Activated naive CD4-positive, alpha-beta T cell treated with anti-CD3 and anti-CD28 coated beads, Interleukin-2, amount 50 U/mL, for 24 hours (primary cell): ENCODE data around the gene CSMD2.
A peak's percentile ranks its signal among the peaks of the same experiment; 100 is the strongest.

Experiments used
- H3K27ac Mint-ChIP-seq: one replicate; pipeline ENCODE4 v1.8.0; 2021; ENCODE audit warnings: mild to moderate bottlenecking, mixed read lengths
- H3K27me3 Mint-ChIP-seq: one replicate; pipeline ENCODE4 v1.8.0; 2021; ENCODE audit warnings: mixed read lengths
- H3K36me3 Mint-ChIP-seq: one replicate; pipeline ENCODE4 v1.8.0; 2021; ENCODE audit warnings: mixed read lengths
- H3K4me1 Mint-ChIP-seq: one replicate; pipeline ENCODE4 v1.8.0; 2021; ENCODE audit warnings: mixed read lengths
- H3K4me3 Mint-ChIP-seq: one replicate; pipeline ENCODE4 v1.8.0; 2021; ENCODE audit warnings: mild to moderate bottlenecking, mixed read lengths
- H3K9me3 Mint-ChIP-seq: one replicate; pipeline ENCODE4 v1.8.0; 2021; ENCODE audit warnings: mixed read lengths

The CSMD2 gene

DNA sequence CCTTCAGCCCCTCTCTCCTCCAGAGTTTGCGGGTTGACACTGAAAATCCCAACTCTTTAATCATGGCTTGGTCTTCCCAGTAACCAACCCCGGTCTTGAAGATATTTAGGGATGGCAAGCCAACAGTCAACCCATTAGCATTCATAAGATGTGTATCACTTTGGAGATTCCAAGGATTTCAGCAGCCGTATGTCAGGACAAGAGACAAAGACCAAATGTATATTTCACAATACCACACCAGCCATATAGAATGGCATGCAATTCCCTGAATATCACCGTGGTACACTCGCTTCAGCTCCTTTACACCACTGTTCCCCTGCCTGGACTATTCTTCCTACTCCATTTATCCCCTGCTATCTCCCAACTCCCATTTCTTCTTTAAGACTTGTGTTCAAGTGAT, 109.2 kb downstream of the CSMD2 start:
- Mint-ChIP-seq H3K9me3 (peaks cover 5% of the 10 kb centered on the region), H3K4me3 (no peak overlapping the region), H3K27me3 (peaks cover 17% of the 10 kb centered on the region), H3K27ac (no peak overlapping the region), H3K36me3 (no peaks in the 10 kb centered on the region), H3K4me1 (no peaks in the 10 kb centered on the region)

DNA sequence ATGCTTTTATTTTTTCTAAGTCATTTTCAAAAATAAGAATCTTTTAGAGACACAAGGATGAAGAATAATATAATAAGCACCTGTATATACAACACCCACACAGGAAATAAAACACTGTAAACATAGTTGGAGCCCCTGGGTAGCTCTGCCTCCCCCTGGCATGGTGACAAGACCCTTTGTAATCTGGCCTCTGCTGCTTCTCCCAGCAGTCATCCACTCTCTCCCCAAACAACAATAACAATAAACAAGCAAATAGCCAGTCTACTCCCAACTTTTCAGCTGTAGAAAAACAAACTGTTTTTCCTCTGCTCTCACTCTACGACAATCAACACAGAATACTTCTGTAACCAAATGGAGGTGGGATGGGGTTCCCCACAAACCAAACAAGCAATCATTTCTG, 110.1 kb downstream of the CSMD2 start:
- Mint-ChIP-seq H3K9me3 (peaks cover 5% of the 10 kb centered on the region), H3K4me1 (no peaks in the 10 kb centered on the region), H3K4me3 (no peak overlapping the region), H3K27me3 (peaks cover 16% of the 10 kb centered on the region), H3K36me3 (no peaks in the 10 kb centered on the region), H3K27ac (no peak overlapping the region)

DNA sequence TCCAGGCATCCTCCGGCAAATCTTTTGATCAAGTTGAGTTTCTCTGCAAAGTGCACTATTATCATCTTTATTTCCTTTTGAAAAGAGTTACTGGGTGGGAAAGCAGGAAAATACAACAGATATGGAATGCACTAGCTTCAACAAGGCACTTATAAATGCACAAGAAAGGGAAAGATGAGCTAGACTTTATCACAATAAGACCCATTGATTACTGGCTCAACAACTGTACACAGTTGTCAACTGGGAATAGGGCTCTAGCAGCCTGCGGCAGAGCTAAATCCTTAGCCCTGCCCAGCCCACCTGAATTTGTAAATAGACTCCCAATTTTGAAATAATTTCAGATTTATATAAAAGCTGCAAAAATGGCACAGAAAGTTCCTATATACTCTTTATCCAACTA, 111.4 kb downstream of the CSMD2 start:
- H3K36me3 Mint-ChIP-seq, result no peaks in the 10 kb centered on the region
- no peak overlapping the region for H3K4me3 Mint-ChIP-seq
- no peaks in the 10 kb centered on the region for H3K4me1 Mint-ChIP-seq
- peaks cover 10% of the 10 kb centered on the region for H3K27me3 Mint-ChIP-seq
- H3K27ac Mint-ChIP-seq, result no peak overlapping the region
- H3K9me3 Mint-ChIP-seq, result peaks cover 5% of the 10 kb centered on the region

DNA sequence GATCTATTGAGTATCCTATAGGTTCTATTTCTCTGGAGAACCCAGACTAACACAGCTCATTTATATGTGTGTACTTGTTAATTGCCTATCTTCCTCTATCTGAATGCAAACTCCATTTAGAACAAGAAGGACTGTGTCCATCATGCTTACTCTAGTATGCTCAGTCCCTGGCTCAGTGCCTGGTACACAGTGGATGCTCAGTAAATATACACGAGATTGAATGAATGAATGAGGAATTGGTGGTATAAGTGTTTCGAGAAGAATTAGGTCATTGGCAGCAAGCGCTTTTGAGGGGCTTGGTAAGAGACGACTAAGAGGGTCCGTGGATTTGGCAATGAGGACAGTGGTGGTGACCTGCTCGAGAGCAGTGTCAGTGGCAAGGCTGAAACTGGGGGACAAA, 112.5 kb downstream of the CSMD2 start:
- H3K9me3 Mint-ChIP-seq, result peaks cover 5% of the 10 kb centered on the region
- peaks cover 8% of the 10 kb centered on the region for H3K27me3 Mint-ChIP-seq
- no peaks in the 10 kb centered on the region for H3K4me1 Mint-ChIP-seq
- H3K27ac Mint-ChIP-seq, result no peak overlapping the region
- H3K36me3 Mint-ChIP-seq, result no peaks in the 10 kb centered on the region
- H3K4me3 Mint-ChIP-seq, result no peak overlapping the region

DNA sequence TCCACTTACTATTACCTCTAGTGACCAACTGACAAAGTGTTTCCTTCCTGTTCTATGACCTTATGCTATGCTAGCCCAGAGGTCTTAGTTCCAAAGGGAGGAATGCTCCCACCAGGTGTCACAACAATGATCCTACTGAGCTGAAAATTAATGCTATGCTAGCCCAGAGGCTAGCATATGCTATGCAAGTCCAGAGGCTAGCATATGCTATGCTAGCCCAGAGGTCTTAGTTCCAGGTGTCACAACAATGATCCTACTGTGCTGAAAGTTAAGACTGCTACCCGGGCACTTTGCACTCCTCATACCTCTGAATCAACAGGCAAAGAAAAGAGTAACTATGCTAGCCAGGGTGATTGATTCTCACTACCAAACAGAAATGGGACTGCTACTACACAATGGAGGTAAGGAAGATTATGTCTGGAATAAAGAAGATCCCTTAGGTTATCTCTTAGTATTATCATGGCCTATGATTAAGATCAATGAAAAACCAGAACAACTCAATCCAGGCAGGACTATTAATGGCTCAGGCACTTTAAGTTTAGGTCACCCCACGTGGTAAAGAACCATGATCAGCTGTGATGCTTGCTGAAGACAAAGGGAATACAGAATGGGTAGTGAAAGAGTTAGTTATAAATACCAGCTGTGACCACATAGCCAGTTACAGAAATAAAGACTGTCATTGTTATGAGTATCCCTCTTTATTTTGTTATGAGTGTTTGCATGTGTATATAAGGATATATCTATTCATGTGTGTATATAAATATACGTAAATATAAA, 114.1 kb downstream of the CSMD2 start:
- Mint-ChIP-seq H3K4me1 (no peaks in the 10 kb centered on the region), H3K27ac (no peak overlapping the region), H3K27me3 (peaks cover 9% of the 10 kb centered on the region), H3K36me3 (no peaks in the 10 kb centered on the region), H3K4me3 (no peak overlapping the region), H3K9me3 (peaks cover 5% of the 10 kb centered on the region)

DNA sequence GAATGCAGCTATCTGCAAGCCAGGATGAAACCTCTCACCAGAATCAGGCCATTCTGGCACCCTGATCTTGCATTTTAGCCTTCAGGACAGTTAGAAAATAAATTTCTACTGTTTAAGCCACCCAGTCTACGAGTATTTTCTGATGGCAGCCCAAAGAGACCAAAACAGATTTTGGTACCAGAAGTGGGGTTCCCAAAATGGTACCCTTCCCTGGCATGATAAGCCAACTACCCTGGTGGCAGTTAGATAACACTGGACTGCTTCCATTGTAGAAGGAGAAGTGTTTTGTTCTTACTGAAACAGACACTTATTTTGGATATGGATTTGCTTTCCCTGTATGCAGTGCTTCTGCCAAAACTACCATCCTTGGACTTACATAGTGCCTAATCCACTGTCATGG, 115.0 kb downstream of the CSMD2 start:
- Mint-ChIP-seq H3K4me1 (no peaks in the 10 kb centered on the region), H3K9me3 (peaks cover 5% of the 10 kb centered on the region), H3K27me3 (peaks cover 9% of the 10 kb centered on the region), H3K27ac (no peak overlapping the region), H3K36me3 (no peaks in the 10 kb centered on the region), H3K4me3 (no peak overlapping the region)

DNA sequence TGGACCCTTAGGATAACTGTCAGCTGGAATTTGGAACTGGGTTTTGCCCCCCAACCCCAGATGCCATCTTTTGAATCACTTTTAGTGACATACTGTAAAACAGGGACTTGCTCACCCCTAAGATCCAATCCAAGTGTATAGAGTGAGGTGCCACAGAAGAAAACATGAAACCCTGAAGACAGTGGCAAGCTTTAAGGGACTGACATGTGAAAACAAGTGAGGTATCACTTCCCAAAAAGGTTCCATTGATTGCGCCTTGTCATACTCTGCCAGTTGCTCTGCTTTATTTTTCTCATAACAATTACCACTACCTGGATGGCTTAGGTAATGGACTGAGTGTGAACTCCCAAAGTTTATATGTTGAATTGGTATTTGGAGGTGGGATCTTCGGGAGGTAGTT, 115.6 kb downstream of the CSMD2 start:
- no peaks in the 10 kb centered on the region for H3K36me3 Mint-ChIP-seq
- H3K27me3 Mint-ChIP-seq, result peaks cover 9% of the 10 kb centered on the region
- H3K27ac Mint-ChIP-seq, result no peak overlapping the region
- H3K4me3 Mint-ChIP-seq, result no peak overlapping the region
- H3K4me1 Mint-ChIP-seq, result no peaks in the 10 kb centered on the region
- peaks cover 5% of the 10 kb centered on the region for H3K9me3 Mint-ChIP-seq

DNA sequence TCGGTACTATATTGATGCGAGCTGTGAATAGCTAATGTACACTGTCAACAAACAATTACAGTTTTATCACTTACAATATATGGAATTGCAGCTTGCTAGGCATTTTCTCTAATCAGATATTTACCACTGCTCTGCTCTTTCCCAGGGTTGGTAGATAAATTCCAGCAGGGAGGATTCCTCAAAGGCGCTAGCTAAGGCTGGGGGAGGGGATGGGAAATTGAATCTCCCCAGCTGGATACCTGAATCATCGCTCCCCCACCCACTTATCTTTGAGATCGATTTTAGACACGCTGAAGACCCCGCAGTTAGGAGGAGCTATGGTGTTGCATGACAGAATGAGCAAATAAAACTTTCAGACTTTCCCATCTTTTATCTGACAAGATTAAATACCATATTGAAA, 127.2 kb downstream of the CSMD2 start:
- Mint-ChIP-seq H3K36me3 (no peaks in the 10 kb centered on the region), H3K27ac (no peak overlapping the region), H3K4me1 (no peaks in the 10 kb centered on the region), H3K27me3 (peaks cover 6% of the 10 kb centered on the region), H3K4me3 (no peak overlapping the region), H3K9me3 (no peaks in the 10 kb centered on the region)

DNA sequence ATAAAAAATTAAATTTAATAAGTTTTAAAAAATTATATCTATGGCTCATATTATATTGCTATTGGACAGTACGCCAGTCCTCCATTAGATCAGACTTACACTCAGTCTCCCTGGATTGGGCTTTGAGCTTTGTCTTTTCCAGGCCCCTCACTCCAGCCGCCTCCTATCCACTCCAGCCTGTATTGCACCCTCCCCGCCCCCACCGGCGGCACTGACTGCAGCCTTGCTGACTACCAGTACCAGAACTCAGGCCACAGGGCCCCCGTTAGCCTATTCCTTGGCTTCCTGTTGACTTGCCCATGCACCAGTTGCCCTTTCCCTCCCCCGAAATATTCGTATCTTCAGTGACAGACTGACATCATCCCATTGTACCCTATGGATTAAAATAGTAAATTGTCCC, 127.9 kb downstream of the CSMD2 start:
- no peak overlapping the region for H3K27ac Mint-ChIP-seq
- H3K9me3 Mint-ChIP-seq, result no peaks in the 10 kb centered on the region
- H3K4me3 Mint-ChIP-seq, result no peak overlapping the region
- H3K36me3 Mint-ChIP-seq, result no peaks in the 10 kb centered on the region
- H3K27me3 Mint-ChIP-seq, result peaks cover 6% of the 10 kb centered on the region
- no peaks in the 10 kb centered on the region for H3K4me1 Mint-ChIP-seq

DNA sequence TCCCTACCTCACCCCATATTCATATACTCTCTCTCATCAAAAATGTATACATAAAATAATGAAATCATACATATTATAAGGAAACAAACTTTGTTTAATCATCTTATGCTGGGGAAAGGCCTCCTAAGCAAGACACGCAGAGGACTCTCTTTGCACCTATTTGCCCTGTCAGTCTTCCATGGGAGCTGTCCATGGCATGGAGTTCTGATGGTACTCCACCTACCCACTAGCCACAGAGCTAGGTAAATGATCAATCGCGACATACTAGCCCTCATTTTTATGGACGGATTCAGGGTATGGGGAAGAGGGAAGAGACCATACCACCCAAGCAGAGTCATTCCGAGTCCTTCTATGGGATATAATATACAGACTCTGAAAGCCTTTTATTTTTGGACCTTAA, 131.0 kb downstream of the CSMD2 start:
- Mint-ChIP-seq H3K4me3 (no peak overlapping the region), H3K36me3 (no peaks in the 10 kb centered on the region)

DNA sequence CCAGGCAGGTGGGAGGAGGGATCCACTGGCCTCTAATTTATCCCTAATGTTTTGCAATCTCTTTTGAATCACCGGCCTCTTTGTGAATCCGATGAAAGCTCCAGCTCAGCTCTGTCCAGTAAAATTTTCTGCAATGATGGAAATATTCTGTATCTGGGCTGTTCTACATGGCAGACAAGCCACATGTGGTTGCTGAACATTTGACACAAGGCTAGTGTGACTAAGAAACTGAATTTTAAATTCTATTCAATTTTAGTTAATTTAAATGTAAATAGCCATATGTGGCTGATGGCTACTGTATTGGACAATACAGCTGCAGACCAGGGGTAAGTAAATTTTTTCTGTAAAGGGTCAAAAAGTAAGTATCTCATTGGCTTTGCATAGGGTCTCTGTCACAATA, 135.1 kb downstream of the CSMD2 start:
- no peaks in the 10 kb centered on the region for H3K36me3 Mint-ChIP-seq
- no peaks in the 10 kb centered on the region for H3K4me1 Mint-ChIP-seq
- peaks cover 11% of the 10 kb centered on the region for H3K27me3 Mint-ChIP-seq

More for the DNA sequence above, 131.0 kb downstream of the CSMD2 start:
- Mint-ChIP-seq H3K27me3 (peaks cover 6% of the 10 kb centered on the region), H3K9me3 (no peaks in the 10 kb centered on the region), H3K27ac (no peak overlapping the region), H3K4me1 (no peaks in the 10 kb centered on the region)

DNA sequence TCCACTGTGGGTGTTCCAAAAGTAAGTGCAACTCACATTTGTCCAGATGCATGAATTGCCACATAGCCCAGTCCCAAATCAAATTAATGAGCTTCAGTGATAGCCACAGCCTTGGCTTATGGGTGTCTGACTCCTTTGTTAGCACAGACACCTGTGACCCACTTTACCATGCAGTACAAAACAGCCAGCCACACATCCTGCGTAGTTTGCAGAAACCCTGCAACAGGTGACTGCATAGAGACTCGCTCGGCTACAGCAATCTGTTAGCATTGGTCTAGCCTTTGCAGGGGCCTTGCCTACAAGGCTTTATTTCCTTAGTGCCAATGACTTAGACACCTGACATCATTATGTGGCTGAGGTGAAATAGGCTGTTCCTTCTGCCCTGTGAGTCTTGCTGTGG, 135.5 kb downstream of the CSMD2 start:
- Mint-ChIP-seq H3K9me3 (no peaks in the 10 kb centered on the region), H3K27me3 (peaks cover 11% of the 10 kb centered on the region), H3K4me1 (no peaks in the 10 kb centered on the region), H3K27ac (peak overlapping the region; percentile 11), H3K36me3 (no peaks in the 10 kb centered on the region), H3K4me3 (no peak overlapping the region)

More for the DNA sequence above, 135.1 kb downstream of the CSMD2 start:
- Mint-ChIP-seq H3K27ac (no peak overlapping the region), H3K9me3 (no peaks in the 10 kb centered on the region), H3K4me3 (no peak overlapping the region)

DNA sequence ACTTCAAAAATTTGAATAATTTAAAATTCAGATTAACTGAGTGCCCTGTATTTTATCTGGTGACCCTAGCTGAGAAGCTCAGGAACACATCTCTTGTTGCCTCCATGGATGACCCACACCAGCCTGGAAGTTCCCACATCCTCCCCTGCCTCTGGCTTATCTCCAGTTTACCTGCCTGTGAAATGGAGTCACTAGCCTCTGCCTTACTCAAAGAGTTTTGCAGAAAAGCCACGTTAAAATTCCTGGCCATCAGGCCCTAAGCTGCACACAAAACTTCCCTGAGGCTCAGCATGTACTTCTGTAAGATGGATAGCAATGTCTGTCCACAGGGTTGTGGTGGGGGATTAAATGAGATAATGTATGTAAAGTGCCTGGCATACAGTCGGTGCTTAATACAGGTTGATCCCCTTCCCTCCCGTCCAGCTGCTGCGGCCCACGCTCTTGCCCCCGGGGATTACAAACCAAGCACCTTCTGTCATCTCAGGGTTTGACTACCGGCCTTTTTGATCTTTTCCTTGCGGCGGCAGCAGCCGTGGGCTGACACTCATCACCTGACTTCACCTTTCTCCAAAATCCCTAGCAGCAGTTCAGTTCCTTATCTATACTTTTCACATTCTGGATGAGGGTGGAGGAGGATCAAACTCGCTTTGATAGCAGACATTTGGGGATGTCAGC, 136.5 kb downstream of the CSMD2 start:
- no peaks in the 10 kb centered on the region for H3K9me3 Mint-ChIP-seq
- no peaks in the 10 kb centered on the region for H3K4me1 Mint-ChIP-seq
- H3K27ac Mint-ChIP-seq, result no peak overlapping the region
- H3K4me3 Mint-ChIP-seq, result no peak overlapping the region
- peaks cover 14% of the 10 kb centered on the region for H3K27me3 Mint-ChIP-seq
- no peaks in the 10 kb centered on the region for H3K36me3 Mint-ChIP-seq

DNA sequence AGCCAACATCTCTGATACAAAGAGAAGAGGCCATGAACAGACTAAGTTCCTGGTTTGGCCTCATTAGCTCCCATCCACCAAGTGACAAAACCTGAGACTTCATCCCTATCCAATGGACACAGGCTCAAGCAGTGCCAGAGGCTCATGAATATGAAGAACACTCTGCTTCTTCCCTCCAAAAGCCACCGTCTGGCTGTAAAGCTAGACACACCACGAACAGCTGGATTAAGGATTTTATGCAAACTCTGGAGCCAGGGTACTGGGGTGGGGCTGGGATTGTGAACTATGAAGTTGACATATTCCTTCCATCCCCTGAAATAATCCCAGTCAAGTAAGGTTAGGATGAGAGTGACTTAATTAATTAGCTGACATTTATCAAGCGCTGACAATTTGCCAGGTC, 139.4 kb downstream of the CSMD2 start:
- no peaks in the 10 kb centered on the region for H3K9me3 Mint-ChIP-seq
- H3K4me1 Mint-ChIP-seq, result no peaks in the 10 kb centered on the region
- H3K27me3 Mint-ChIP-seq, result peaks cover 23% of the 10 kb centered on the region
- no peaks in the 10 kb centered on the region for H3K36me3 Mint-ChIP-seq
- H3K4me3 Mint-ChIP-seq, result no peak overlapping the region
- no peak overlapping the region for H3K27ac Mint-ChIP-seq

DNA sequence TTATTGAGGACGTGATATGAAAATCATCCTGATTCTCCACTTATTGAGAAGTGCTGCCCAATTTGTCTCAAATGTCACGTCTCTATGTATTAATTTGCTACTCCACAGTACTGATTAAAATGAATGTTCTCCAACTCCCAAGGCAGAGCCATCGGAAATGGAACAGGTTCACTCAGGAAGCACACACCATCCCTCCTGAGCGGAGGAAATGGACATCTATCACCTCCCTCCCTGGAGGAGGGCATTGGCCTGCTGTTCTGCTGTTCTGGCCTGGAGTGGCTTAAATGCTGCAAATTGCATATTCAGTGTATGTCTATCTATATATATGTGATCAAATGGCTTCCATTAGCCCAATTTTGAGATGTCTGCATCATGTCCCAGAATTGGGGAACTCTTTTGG, 140.5 kb downstream of the CSMD2 start:
- no peaks in the 10 kb centered on the region for H3K4me1 Mint-ChIP-seq
- H3K27me3 Mint-ChIP-seq, result peaks cover 26% of the 10 kb centered on the region
- H3K9me3 Mint-ChIP-seq, result no peaks in the 10 kb centered on the region
- H3K4me3 Mint-ChIP-seq, result no peak overlapping the region
- no peak overlapping the region for H3K27ac Mint-ChIP-seq
- no peaks in the 10 kb centered on the region for H3K36me3 Mint-ChIP-seq

DNA sequence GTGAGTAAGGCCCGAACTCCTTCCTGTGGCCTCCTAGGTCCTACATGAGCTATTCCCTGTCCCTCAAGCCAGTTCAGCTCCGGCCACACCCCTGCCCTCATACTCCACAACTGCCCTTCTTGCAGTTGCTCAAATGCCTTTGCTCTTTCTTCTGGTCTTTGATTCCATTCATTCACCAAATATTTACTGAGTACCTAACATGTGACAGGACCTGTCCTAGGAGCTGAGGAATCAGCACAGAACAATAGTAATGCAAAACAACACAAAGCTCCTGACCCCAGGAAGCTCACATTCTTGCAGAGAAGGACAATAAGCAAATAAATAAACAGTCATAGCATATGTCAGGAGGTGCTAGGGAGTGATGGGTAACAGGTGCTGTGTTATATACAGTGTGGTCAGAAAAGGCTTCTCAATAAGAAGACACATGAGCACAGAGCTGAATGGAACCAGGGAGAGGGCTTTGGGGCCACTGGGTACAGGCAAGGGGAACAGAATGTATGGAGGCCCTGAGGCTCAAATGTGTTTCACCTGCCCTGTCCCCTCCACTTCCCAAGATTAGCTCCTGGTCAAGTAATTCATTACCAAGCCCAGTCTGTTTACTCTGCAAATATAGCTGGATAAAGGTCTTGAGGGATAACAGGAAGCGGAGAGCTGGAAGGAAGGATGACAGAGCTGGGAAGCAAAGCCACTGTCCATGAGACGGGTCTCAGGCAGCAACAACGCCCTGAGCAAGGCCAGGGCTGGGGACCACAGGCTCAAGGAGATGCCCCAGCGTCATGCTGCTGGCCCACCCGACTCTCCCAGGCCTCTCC, 145.1 kb downstream of the CSMD2 start:
- no peaks in the 10 kb centered on the region for H3K9me3 Mint-ChIP-seq
- H3K27ac Mint-ChIP-seq, result no peak overlapping the region
- H3K4me1 Mint-ChIP-seq, result no peaks in the 10 kb centered on the region
- H3K27me3 Mint-ChIP-seq, result peaks cover 26% of the 10 kb centered on the region
- no peaks in the 10 kb centered on the region for H3K36me3 Mint-ChIP-seq
- H3K4me3 Mint-ChIP-seq, result no peak overlapping the region
